Neural cell (in vitro differentiated cells): ENCODE measurements around the gene RAG2. TPM values are rescaled to one million over a fixed set of nuclear protein-coding genes. Genes with fewer than 3 reads are reported as not detected.

Experiments
- H2AFZ ChIP-seq: fragments of 200-600, 300-800 bp; sonication (generic), shearing (Covaris generic); 2 replicates; pipeline ENCODE4 v1.6.0; 2014; ENCODE audit warnings: low read depth, mild to moderate bottlenecking, antibody characterized with exemption, low read length, moderate library complexity
- H3F3A ChIP-seq: fragments of 200-600 bp; shearing (Covaris generic); 2 replicates; pipeline ENCODE4 v1.6.1; 2016; ENCODE audit warnings: mild to moderate bottlenecking, moderate library complexity, mixed read lengths, antibody characterized with exemption, low read length; ENCODE audit not compliant: insufficient read depth, poor library complexity, severe bottlenecking
- H3K27ac ChIP-seq: fragments of 200-600, 300-800 bp; sonication (generic), shearing (Covaris generic); 2 replicates; pipeline ENCODE4 v1.5.1; 2014; ENCODE audit warnings: mild to moderate bottlenecking, low read length, moderate library complexity
- H3K27me3 ChIP-seq: fragments of 300-800, 200-600 bp; sonication (generic), shearing (Covaris generic); 2 replicates; pipeline ENCODE4 v1.6.0; 2014; ENCODE audit warnings: mild to moderate bottlenecking, low read depth, low read length, moderate library complexity; ENCODE audit not compliant: insufficient read depth
- H3K36me3 ChIP-seq: fragments of 300-800, 200-600 bp; sonication (generic), shearing (Covaris generic); 2 replicates; pipeline ENCODE4 v1.5.1; 2014; ENCODE audit warnings: mild to moderate bottlenecking, antibody characterized with exemption, low read length, moderate library complexity; ENCODE audit not compliant: insufficient read depth
- H3K4me2 ChIP-seq: fragments of 300-800, 200-600 bp; sonication (generic), shearing (Covaris generic); 2 replicates; pipeline ENCODE4 v1.6.0; 2014; ENCODE audit warnings: mild to moderate bottlenecking, low read length
- H3K4me3 ChIP-seq: fragments of 300-800, 200-600 bp; sonication (generic), shearing (Covaris generic); 2 replicates; pipeline ENCODE4 v1.5.1; 2014; ENCODE audit warnings: mild to moderate bottlenecking, low read length, moderate library complexity
- H3K79me2 ChIP-seq: fragments of 200-600 bp; shearing (Covaris generic); replicated peaks from 2 replicates; pipeline ENCODE4 v1.6.0; 2014; ENCODE audit warnings: mild to moderate bottlenecking, low read length, moderate library complexity; ENCODE audit not compliant: insufficient read depth
- H3K9ac ChIP-seq: fragments of 300-800, 200-600 bp; sonication (generic), shearing (Covaris generic); 2 replicates; pipeline ENCODE4 v1.6.1; 2016; ENCODE audit warnings: mild to moderate bottlenecking, low read length, mixed read lengths
- H3K9me2 ChIP-seq: fragments of 200-600 bp; shearing (Covaris generic); 2 replicates; pipeline ENCODE4 v1.6.1; 2016; ENCODE audit warnings: mild to moderate bottlenecking, low read length, mixed read lengths; ENCODE audit not compliant: insufficient read depth
- H3K9me3 ChIP-seq: fragments of 200-600, 300-800 bp; sonication (generic), shearing (Covaris generic); 2 replicates; pipeline ENCODE4 v1.6.1; 2016; ENCODE audit warnings: mild to moderate bottlenecking, mixed run types, low read length, moderate library complexity, mixed read lengths
- H4K20me1 ChIP-seq: fragments of 200-600 bp; shearing (Covaris generic); 2 replicates; pipeline ENCODE4 v1.6.1; 2016; ENCODE audit warnings: mild to moderate bottlenecking, mixed run types; ENCODE audit not compliant: insufficient read depth
- CTCF ChIP-seq: fragments of 450-650 bp; IDR thresholded peaks from 2 replicates; pipeline ENCODE4 v1.5.1; 2014; ENCODE audit warnings: antibody characterized with exemption, mild to moderate bottlenecking, moderate library complexity; ENCODE audit not compliant: poor library complexity, severe bottlenecking
- EP300 ChIP-seq: fragments of 450-650 bp; conservative IDR thresholded peaks from 2 replicates; pipeline ENCODE4 v1.6.1; 2014; ENCODE audit warnings: antibody characterized with exemption, mild to moderate bottlenecking, moderate library complexity; ENCODE audit not compliant: poor library complexity, severe bottlenecking
- EZH2 ChIP-seq: fragments of 200-600, 300-800 bp; shearing (Covaris generic), sonication (generic); IDR thresholded peaks from 2 replicates; pipeline ENCODE4 v1.6.1; 2014; ENCODE audit warnings: antibody characterized with exemption, low read length, borderline replicate concordance, mild to moderate bottlenecking; ENCODE audit not compliant: insufficient read depth, poor library complexity, severe bottlenecking
- MXI1 ChIP-seq: fragments of 450-650 bp; conservative IDR thresholded peaks from 2 replicates; pipeline ENCODE4 v1.6.1; 2014; ENCODE audit warnings: antibody characterized with exemption, mild to moderate bottlenecking; ENCODE audit not compliant: poor library complexity, severe bottlenecking
- POLR2AphosphoS5 ChIP-seq: IDR thresholded peaks from 2 replicates; pipeline ENCODE4 v1.6.1; 2012
- RAD21 ChIP-seq: fragments of 450-650 bp; conservative IDR thresholded peaks from 2 replicates; pipeline ENCODE4 v1.6.1; 2014; ENCODE audit warnings: antibody characterized with exemption, mild to moderate bottlenecking, moderate library complexity
- REST ChIP-seq: IDR thresholded peaks from 2 replicates; pipeline ENCODE4 v1.6.1; 2012; ENCODE audit warnings: borderline replicate concordance
- SMC3 ChIP-seq: fragments of 450-650 bp; conservative IDR thresholded peaks from 2 replicates; pipeline ENCODE4 v1.6.1; 2014; ENCODE audit warnings: antibody characterized with exemption, mild to moderate bottlenecking, moderate library complexity; ENCODE audit not compliant: poor library complexity
- TAF1 ChIP-seq: IDR thresholded peaks from 2 replicates; pipeline ENCODE4 v1.6.1; 2012; ENCODE audit warnings: low read depth
- polyA plus RNA-seq: library from polyadenylated mRNA; depleted of rRNA; stranded (reverse); fragments of >200 nt; gene quantifications from 2 replicates; pipeline ENCODE4 v1.2.3, GENCODE V29; 2014

The RAG2 gene
- polyA plus RNA-seq, 1 donor from 2014 or later, result not detected

GRCh38 chr11:36583667-36584066 lies 14.4 kb downstream of the RAG2 start:
- Histone ChIP-seq H3K4me2 (no peak overlapping the region), H3F3A (no peaks in the 10 kb centered on the region), H3K9me2 (no peaks in the 10 kb centered on the region), H3K4me3 (no peak overlapping the region), H4K20me1 (no peaks in the 10 kb centered on the region), H3K9me3 (no peaks in the 10 kb centered on the region), H3K79me2 (no peaks in the 10 kb centered on the region), H2AFZ (no peak overlapping the region), H3K9ac (no peak overlapping the region), H3K27ac (no peak overlapping the region), H3K27me3 (peaks cover 11% of the 10 kb centered on the region), H3K36me3 (no peaks in the 10 kb centered on the region)
- TF ChIP-seq MXI1 (no peak), SMC3 (no peak), CTCF (no peak), RAD21 (no peak), POLR2AphosphoS5 (no peak), EZH2 (no peak), EP300 (no peak), TAF1 (no peak)

GRCh38 chr11:36581536-36581935 lies 16.5 kb downstream of the RAG2 start:
- Histone ChIP-seq H3K27ac (no peak overlapping the region), H3K9me3 (no peaks in the 10 kb centered on the region), H3F3A (no peaks in the 10 kb centered on the region), H3K36me3 (no peaks in the 10 kb centered on the region), H4K20me1 (no peaks in the 10 kb centered on the region), H3K4me2 (no peak overlapping the region), H2AFZ (no peak overlapping the region), H3K79me2 (no peaks in the 10 kb centered on the region), H3K9me2 (no peaks in the 10 kb centered on the region), H3K27me3 (no peaks in the 10 kb centered on the region), H3K4me3 (no peak overlapping the region), H3K9ac (no peak overlapping the region)
- no peak for TF ChIP-seq EZH2
- TF ChIP-seq REST, result no peak
- no peak for TF ChIP-seq CTCF
- TF ChIP-seq RAD21, result no peak
- TF ChIP-seq POLR2AphosphoS5, result no peak
- no peak for TF ChIP-seq MXI1
- no peak for TF ChIP-seq EP300
- no peak for TF ChIP-seq SMC3
- no peak for TF ChIP-seq TAF1
